ENCODE data around the gene CLIC4. TPM values are rescaled to one million over a fixed set of nuclear protein-coding genes. Genes with fewer than 3 reads are reported as not detected.
"Not testable (repeated sequence)": the region's sequence is repeated elsewhere in the genome, so short reads cannot be mapped to it uniquely, and the experiment has no call there.

Gene CLIC4
- total RNA-seq, 1 experiment from 2014 or later, result 243 TPM

DNA sequence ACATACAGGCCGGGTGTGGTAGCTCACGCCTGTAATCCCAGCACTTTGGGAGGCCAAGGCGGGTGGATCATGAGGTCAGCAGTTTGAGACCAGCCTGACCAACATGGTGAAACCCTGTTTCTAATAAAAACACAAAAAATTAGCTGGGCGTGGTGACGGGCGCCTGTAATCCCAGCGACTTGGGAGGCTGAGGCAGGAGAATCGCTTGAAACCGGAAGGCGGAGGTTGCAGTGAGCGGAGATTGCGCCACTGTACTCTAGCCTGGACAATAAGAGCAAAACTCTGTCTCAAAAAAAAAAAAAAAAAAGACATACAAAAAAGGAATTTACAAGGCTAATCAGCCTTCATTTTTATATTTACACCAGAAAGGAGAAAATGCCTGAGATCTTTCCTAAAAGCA, 78.2 kb downstream of the CLIC4 start:
- not testable (repeated sequence) for DNase-seq; H3K4me3 ChIP-seq (ENCODE audit: insufficient read depth, low read depth, low read length); H3K27me3 ChIP-seq (ENCODE audit: control insufficient read depth, insufficient read depth, low read length); H3K36me3 ChIP-seq (replicated peaks; ENCODE audit: control insufficient read depth, insufficient read depth, low read length)

DNA sequence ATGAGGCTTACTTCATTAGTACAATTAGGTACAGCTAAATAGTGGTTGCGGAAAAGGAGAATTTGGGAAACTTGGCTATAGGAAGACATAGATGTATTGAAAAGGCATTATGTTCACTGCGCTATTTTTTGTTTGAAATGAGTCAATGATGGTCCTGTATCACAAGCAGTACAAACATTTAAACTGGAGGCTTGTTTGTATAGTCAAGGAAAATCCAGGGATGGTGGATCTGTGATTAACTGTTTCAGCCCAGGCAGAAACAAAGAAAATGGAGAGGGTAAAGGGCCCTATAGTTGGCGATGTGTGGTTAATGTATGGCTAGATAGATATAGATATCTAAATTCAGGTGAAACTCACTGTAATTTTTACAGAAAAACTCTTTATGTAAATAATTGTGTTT, 79.9 kb downstream of the CLIC4 start:
- no peak overlapping the region for H3K4me3 ChIP-seq (ENCODE audit: insufficient read depth, low read depth, low read length)
- H3K36me3 ChIP-seq (replicated peaks; ENCODE audit: control insufficient read depth, insufficient read depth, low read length), result no peaks in the 10 kb centered on the region
- no peak for DNase-seq
- H3K27me3 ChIP-seq (ENCODE audit: control insufficient read depth, insufficient read depth, low read length), result no peaks in the 10 kb centered on the region

DNA sequence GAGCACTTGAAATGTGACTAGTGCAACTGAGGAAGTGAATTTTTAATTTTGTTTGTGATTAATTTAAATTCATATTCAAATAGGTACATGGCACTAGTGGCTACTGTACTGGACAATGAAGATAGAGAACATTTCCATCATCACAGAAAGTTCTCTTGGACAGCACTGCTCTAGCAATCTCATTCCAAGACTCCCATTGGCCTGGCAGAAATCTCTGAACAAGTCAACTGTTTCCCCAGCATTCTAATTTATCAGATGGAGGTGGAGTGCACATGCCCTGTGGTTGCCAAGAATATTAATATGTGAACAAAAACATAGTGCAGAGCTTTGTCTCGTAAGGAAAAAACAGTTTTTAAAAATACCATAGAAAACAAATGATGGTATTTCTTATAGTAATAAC, 81.3 kb downstream of the CLIC4 start:
- Histone ChIP-seq H3K27me3 (ENCODE audit: control insufficient read depth, insufficient read depth, low read length) (no peaks in the 10 kb centered on the region), H3K4me3 (ENCODE audit: insufficient read depth, low read depth, low read length) (no peak overlapping the region), H3K36me3 (replicated peaks; ENCODE audit: control insufficient read depth, insufficient read depth, low read length) (no peaks in the 10 kb centered on the region)
- DNase-seq, result no peak

DNA sequence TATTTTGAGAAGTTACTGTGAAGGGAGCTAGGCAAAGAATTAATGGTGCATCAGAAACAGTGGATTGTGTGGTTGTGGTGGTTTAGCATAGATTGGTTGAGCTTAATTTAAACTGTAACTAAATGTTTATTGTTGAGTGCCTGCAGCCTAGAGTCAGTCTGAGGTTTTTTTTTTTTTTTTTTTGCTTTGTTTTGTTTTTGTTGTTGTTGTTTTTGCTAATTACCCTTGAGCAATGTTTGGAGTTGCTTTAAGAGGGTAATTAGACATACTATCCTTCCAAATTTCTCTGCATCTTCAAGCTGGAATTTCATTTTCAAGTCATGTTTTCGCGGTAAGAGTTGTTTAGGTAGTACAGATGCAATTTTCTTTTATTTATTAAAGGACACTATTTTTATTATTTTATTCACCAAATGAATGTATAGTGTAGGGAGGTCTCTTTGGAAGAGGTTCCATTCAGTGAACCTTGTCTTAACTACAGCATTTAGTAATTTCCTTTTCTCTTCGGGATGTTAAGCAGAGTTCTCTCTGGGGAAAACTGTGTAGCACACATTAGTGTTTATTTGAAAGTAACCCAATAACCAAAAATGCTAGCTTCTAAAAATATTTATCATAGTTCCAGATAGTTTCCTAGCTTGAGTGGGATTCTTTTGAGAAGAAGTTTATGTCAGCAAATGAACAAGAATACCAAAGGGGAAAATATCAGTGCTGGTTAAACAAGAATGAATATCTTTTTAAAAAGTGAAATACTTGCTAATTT, 82.3 kb downstream of the CLIC4 start:
- H3K27me3 ChIP-seq (ENCODE audit: control insufficient read depth, insufficient read depth, low read length), result no peaks in the 10 kb centered on the region
- no peak overlapping the region for H3K4me3 ChIP-seq (ENCODE audit: insufficient read depth, low read depth, low read length)
- DNase-seq, result no peak
- no peaks in the 10 kb centered on the region for H3K36me3 ChIP-seq (replicated peaks; ENCODE audit: control insufficient read depth, insufficient read depth, low read length)

DNA sequence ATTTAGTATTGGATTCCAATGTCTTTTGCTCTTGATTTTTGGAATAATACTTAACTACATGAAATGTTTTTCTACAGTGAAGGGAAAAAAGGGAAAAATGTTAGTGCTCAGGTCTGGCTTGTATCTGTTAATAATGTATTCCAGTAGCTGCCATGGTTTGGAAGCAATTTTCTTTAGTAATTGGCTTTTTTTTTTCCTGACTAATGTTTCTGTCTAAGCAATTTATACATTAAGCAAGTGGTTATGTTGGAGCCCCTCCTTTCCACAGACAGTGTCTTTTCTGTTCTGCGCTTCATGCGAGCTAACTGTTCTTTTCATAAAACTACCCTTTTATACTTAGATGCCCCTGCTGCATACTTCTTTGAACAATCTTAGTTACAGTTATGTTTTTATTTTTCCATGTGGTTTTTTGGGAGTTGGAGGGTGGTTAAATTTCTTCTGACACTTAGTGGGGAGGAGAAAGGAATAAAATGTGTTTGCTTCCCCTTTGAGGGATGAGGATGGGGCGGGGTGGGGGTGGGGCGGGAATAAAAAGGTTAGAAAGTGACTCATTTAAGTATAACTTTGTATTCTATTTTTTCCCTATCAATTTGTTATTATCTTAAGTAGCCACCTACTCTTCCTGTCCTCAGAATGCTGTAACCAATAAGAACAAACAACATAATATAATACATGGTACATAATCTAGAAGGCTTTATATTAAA, 83.1 kb downstream of the CLIC4 start:
- Histone ChIP-seq H3K4me3 (ENCODE audit: insufficient read depth, low read depth, low read length) (no peak overlapping the region), H3K27me3 (ENCODE audit: control insufficient read depth, insufficient read depth, low read length) (no peaks in the 10 kb centered on the region), H3K36me3 (replicated peaks; ENCODE audit: control insufficient read depth, insufficient read depth, low read length) (no peaks in the 10 kb centered on the region)
- DNase-seq, result no peak

DNA sequence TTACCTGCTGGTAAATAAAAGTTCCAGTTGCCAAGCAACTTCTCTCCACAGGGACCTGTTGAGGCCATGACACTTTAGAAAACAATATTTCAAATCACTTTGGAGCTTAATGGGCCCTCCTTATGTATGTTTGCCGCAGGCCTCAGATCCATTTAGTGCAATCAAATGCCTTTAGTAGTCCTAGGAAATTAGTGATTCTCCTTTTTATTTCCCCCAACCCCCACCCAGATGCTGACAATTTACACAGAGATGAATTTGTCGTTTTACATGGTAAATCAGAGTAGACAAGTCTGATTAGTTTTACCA, 83.6 kb downstream of the CLIC4 start:
- Histone ChIP-seq H3K27me3 (ENCODE audit: control insufficient read depth, insufficient read depth, low read length) (no peaks in the 10 kb centered on the region), H3K4me3 (ENCODE audit: insufficient read depth, low read depth, low read length) (no peak overlapping the region), H3K36me3 (replicated peaks; ENCODE audit: control insufficient read depth, insufficient read depth, low read length) (no peaks in the 10 kb centered on the region)
- DNase-seq, result no peak

DNA sequence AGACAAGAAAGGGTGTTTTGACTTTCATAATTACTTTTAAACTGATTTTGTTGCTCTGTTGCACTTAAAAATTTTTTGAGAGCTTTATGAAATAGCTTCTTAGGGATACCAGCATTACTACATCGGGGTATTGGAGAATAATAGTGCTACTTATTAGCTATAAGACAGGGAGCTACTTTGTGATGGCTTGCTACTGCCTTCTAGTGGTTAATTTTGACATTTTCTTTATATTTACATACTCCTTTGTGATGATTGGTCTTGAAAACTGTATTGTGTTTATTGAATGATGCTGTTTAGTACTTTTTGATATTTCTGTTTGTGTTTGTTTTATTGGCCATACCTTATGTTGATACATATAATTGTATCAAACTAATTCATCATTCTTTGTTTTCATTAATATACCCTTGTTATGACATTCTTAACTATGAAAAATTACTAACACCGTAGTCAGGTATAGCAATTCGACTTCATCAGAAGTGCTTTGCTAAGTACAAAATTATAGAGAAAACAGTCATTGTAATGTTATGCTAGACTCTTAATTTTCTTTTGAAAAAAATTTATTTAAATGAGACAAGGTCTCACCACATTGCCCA, 85.5 kb downstream of the CLIC4 start:
- no peak overlapping the region for H3K4me3 ChIP-seq (ENCODE audit: insufficient read depth, low read depth, low read length)
- H3K36me3 ChIP-seq (replicated peaks; ENCODE audit: control insufficient read depth, insufficient read depth, low read length), result no peaks in the 10 kb centered on the region
- H3K27me3 ChIP-seq (ENCODE audit: control insufficient read depth, insufficient read depth, low read length), result no peaks in the 10 kb centered on the region
- peak; percentile 42 for DNase-seq

DNA sequence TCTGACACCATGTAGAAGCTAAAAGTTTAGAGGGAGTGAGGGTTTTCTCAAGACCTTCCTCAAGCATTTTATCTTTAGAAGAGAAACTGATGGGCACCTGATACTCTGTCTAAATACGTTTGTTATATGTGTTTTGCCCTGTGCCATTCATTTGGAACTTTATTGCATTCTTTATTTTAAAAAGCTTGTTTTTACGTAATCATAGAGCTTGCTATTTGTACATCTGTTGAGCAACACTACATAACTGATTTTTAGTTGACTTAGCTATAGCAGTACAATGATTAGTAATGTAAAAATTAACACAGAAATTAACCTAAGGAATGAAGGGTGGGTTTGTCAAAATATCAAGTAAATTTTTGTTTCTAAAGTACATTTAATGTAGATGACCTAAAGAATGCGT, 96.3 kb downstream of the CLIC4 start:
- no peaks in the 10 kb centered on the region for H3K27me3 ChIP-seq (ENCODE audit: control insufficient read depth, insufficient read depth, low read length)
- peaks cover 6% of the 10 kb centered on the region for H3K36me3 ChIP-seq (replicated peaks; ENCODE audit: control insufficient read depth, insufficient read depth, low read length)
- H3K4me3 ChIP-seq (ENCODE audit: insufficient read depth, low read depth, low read length), result no peak overlapping the region
- DNase-seq, result no peak

DNA sequence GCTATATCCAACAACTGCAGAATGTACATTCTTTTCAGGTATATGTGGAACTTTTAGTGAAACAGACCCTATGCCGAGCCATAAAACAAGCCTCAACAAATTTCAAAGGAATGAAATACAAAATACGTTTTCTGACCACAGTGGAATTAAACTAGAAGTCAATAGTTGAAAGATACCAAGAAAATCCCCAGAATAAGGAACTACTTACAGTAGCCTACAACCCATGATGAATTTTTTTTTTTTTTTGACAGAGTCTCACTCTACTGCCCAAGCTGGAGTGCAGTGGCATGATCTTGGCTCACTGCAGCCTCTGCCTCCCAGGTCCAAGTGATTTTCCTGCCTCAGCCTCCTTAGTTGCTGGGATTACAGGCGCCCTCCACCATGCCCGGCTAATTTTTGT, 101.4 kb downstream of the CLIC4 start:
- peaks cover 11% of the 10 kb centered on the region for H3K27me3 ChIP-seq (ENCODE audit: control insufficient read depth, insufficient read depth, low read length)
- no peaks in the 10 kb centered on the region for H3K36me3 ChIP-seq (replicated peaks; ENCODE audit: control insufficient read depth, insufficient read depth, low read length)
- no peak overlapping the region for H3K4me3 ChIP-seq (ENCODE audit: insufficient read depth, low read depth, low read length)
- DNase-seq, result no peak

DNA sequence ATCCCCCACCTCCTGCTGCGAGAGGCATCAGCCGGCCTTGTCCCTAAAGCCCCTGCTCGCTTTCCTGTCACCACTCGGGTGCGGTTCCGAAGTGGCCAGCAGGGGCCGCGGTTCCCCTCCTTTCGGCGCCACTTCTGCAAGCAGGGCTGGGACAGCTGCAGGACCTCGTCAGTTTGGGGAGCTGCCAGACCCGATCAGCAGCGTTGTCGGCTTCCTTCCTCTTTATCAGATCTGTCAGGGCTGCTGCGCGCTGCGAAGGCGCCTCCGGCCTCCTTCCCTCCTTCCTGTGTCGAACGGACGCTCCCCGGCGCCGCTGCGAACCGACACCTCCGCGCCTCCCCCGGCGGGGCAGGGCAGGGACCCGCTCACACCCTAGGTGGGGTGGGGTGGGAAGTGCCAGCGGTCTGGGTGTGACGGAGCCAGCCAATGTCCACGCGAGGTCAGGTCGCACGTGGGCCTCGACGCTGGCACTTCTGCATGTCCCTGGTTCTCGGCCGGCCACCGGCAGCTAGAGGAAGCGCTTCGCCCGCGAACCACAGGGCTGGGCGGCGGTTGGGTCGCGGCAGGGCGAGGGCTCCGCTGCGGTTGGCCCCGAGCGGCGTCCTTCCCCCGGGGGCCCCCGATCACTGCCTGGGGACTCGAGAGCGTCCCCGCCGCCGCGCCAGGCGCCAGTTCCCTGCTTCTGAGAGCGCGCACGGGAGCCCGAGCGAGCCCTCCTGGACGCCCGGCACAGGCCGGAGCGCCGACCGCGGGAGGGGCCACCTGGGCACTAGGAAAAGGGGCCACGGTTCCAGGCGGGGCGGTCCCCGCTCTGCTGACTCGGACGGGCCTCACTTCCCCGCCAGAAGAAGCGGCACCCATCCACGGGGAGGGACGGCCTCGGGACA, 103.0 kb downstream of the CLIC4 start:
- H3K36me3 ChIP-seq (replicated peaks; ENCODE audit: control insufficient read depth, insufficient read depth, low read length), result no peaks in the 10 kb centered on the region
- peaks cover 11% of the 10 kb centered on the region for H3K27me3 ChIP-seq (ENCODE audit: control insufficient read depth, insufficient read depth, low read length)
- DNase-seq, result peak; percentile 91
- H3K4me3 ChIP-seq (ENCODE audit: insufficient read depth, low read depth, low read length), result peak overlapping the region; percentile 70

DNA sequence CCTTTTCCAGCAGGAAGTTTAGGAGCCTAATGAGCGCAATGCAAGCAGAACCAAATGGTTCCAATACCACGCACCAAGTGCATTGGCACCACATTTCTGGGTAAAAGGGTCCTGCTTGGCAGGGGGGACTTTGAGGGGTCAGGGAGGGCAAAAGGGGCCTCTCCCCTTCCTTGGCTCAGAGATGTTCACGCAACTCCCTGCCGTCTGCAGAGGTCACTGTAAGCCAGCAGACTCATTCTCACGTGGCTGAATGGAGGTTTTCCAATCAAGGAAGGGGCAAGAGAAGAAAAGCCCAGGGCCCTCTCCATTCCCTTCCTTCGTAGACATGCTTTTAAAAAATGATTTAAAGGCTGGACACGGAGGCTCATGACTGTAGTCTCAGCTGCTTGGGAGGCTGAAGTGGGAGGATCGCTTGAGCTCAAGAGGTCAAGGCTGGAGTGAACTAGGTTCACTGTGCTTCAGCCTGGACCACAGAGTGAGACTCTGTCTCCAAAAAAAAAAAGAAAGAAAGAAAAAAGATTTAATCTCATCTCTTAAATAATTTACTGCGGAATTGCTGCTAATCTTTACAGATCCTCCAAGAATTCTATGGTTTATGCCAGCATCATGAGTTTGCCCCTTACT, 104.5 kb downstream of the CLIC4 start:
- Histone ChIP-seq H3K27me3 (ENCODE audit: control insufficient read depth, insufficient read depth, low read length) (peaks cover 11% of the 10 kb centered on the region), H3K36me3 (replicated peaks; ENCODE audit: control insufficient read depth, insufficient read depth, low read length) (no peaks in the 10 kb centered on the region), H3K4me3 (ENCODE audit: insufficient read depth, low read depth, low read length) (no peak overlapping the region)
- DNase-seq, result peak; percentile 60

DNA sequence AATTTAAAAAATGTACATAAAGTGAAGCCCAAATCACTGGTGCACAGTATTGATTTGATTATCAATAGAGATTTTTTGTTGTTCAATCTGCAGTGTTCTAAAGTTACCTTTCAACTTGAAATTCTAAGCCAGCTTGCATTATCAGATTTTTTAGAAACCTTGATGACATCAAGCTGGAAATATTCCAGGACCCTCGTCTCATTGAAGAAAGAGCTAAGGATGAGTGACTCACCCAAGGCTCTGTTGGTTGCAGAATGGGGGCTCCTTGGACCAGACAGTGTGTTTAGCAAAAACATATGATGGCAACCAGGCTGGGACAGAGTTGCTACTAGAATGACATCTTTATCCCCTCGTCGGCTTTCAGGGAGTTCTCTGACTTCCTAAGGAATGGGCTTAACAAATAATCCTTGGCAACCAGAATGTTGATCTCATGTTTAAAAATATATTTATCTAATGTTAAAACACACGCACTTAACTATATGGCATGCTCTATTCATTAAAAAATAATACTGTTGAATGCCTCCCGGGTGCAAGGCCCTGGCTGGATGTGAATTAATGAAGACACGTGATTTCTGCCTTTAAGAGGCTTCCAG, 105.2 kb downstream of the CLIC4 start:
- no peak for DNase-seq
- Histone ChIP-seq H3K4me3 (ENCODE audit: insufficient read depth, low read depth, low read length) (no peak overlapping the region), H3K36me3 (replicated peaks; ENCODE audit: control insufficient read depth, insufficient read depth, low read length) (no peaks in the 10 kb centered on the region), H3K27me3 (ENCODE audit: control insufficient read depth, insufficient read depth, low read length) (peaks cover 11% of the 10 kb centered on the region)

DNA sequence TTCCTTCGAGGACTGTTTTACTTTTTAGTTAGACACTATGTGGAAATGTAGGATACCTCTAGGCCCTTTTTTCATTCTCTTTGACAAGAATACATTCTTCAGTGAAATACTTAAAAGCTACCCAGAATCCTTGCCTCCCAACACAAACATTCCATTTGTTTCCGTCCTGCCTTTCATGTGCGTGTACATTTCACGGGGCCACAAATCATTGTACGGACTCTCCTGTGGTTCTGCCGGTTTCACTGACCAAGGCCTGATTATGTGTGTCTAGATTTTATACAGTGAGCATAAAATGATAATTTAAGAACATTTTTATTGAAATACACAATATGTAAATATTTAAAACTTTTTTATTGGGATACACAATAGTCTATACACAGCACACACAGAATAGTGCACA, 108.4 kb downstream of the CLIC4 start:
- Histone ChIP-seq H3K4me3 (ENCODE audit: insufficient read depth, low read depth, low read length) (no peak overlapping the region), H3K27me3 (ENCODE audit: control insufficient read depth, insufficient read depth, low read length) (peaks cover 5% of the 10 kb centered on the region)
- DNase-seq, result no peak

DNA sequence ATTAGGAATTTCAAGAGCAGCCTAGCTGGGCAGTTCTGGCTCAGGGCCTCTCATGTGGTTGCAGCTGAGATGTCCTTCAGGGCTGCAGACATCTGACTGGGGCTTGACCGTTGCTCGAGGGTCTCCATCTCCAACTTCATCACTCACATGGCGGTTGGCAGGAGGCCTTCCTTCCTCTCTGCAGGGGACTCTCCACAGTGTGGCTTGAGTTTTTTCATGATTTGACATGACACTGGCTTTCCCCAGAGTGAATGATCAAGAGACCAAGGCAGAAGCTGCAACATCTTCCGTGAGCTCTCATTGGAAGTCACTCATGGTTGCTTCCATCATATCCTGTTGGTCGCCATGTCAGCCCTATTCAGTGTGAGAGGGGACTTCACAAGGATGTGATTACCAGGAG, 110.2 kb downstream of the CLIC4 start:
- H3K36me3 ChIP-seq (replicated peaks; ENCODE audit: control insufficient read depth, insufficient read depth, low read length), result no peaks in the 10 kb centered on the region
- no peak for DNase-seq
- no peak overlapping the region for H3K4me3 ChIP-seq (ENCODE audit: insufficient read depth, low read depth, low read length)
- no peaks in the 10 kb centered on the region for H3K27me3 ChIP-seq (ENCODE audit: control insufficient read depth, insufficient read depth, low read length)

More for the DNA sequence above, 108.4 kb downstream of the CLIC4 start:
- no peaks in the 10 kb centered on the region for H3K36me3 ChIP-seq (replicated peaks; ENCODE audit: control insufficient read depth, insufficient read depth, low read length)

Data from H7 (cell line).